ENCODE data around the gene BICD2.
A peak's percentile ranks its signal among the peaks of the same experiment; 100 is the strongest.

Gene BICD2

DNA sequence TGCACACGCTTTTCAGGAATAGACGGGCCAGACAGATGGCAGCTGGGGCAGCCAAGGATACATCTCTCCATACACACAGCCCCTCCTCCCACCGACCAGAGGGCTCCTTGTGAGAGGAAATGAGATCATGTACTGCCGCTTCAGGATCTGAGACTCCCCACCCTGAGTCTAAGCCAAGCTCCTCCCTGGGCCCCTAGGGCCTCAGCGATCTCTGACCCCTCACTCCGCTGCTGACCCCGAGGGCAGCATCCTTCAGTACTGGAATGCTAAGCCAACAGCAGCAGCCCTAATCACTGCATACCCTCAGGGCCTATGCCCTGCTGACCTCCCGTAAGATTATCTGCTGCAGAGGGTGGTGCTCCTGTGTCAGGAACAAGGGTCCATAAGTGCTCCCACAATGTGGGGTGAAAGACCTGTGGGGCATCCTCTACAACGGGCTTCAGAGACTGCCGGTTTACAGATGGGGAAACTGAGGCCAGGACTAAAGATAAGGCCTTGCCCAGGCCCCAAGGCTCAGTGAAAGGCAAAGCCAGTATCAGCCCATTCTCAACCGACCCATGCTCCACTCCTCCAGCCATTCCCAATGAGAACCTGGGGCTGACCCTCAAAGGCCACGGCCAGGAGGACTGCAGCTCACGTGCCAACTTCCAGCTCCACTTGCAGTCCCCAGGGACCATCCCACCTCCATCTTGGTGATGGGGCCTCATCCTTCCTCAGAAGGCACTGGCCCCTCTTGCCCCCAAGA lies 37.5 kb downstream of the BICD2 start:
- DNase-seq = peak in 1 of 14 donors; percentile 51

GRCh38 chr9:92726348-92726747 lies 38.3 kb downstream of the BICD2 start:
- no peak for DNase-seq

DNA sequence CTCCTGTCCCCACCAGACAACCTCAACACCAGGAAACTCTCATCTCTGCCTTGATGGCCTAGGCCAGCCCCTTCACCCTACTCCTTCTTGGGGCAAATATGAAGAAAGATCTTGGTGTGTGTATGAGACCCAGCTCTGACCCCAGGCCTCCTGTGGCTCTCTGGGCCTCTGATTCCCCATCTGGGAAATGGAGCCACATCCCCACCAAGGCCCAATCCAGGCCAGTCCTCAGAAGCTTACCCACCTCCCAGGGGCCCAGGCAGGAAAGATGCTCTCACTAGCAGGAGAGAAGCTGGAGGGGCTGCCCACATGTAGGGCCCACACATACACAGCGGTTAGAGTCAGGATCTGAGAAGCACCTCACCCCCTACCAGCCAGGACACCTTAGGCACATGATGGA lies 38.9 kb downstream of the BICD2 start:
- DNase-seq = no peak

GRCh38 chr9:92725266-92725545 lies 39.4 kb downstream of the BICD2 start:
- DNase-seq = no peak

DNA sequence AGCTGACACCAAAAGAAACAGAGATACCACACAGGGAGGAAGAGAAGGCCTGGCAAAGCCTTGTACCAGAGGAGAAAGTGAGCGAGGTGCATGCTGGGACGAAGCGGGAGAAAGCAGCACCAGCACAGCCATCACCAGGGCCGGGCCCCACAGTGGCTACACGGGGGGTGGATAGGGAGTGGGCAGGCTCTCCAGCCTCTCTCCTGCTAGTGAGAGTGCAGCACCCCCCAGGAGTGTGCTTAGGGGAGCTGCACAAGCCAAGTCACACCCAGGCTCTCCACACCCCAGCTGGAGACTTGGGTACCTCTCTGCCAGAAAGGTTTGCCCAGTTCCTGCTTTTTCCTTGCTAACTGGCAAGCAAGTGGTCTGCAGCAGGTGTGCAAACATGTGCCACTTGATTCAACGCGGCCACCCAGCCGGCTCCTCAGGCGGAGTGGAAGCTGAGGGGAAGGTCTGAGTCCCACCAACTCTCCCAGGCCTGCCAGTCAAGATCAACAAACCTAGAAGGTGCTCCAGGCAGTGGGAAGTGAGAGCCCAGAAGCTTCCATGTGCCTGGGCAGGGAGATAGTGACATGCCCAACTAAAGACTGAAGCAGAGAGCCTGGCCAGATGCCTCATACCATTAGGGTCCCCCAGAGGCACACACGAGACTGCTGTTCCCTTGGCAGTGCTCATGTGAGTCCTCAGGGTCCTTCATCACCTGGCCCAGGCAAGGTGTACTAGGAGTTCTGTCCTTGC lies 39.9 kb downstream of the BICD2 start:
- no peak for DNase-seq

DNA sequence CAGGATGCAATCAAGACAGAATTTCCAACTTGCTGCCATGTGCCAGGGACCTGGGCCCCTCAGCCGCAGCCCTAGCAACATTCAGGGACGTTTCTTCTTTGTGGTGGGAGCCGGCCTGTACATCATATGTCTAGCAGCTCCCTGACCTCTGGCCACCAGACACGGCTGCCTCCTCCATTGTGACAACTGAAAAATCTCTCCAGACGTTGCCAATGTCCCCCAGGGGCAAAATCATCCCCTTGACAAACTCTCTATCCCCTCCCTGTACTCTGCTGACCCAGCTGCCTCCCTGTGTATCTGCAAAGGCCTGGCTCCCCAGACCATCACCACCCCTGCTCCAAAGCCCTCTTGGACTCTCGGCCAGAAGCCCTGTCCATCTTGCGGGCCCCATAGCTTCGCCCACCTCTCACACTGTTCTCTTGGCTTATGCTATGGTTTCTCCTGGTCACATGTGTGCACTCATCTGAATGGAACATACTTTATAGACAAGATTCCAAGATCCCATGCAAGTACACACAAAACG lies 40.8 kb downstream of the BICD2 start:
- DNase-seq = no peak

DNA sequence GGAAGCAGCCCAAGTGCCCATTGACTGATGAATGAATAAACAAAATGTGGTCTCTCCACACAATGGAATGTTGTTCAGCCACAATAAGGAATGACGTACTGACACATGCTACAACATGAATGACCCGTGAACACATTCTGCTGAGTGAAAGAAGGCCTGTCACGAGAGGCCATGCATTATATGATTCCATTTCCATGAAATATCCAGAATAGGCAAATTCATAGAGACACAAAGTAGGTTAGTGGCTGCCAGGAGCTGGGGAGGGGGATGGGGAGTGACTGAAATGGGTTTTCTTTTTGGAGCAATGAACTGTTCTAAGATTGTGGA lies 41.4 kb downstream of the BICD2 start:
- peak in 7 of 14 donors; percentile 19 to 63 (median 34) for DNase-seq

DNA sequence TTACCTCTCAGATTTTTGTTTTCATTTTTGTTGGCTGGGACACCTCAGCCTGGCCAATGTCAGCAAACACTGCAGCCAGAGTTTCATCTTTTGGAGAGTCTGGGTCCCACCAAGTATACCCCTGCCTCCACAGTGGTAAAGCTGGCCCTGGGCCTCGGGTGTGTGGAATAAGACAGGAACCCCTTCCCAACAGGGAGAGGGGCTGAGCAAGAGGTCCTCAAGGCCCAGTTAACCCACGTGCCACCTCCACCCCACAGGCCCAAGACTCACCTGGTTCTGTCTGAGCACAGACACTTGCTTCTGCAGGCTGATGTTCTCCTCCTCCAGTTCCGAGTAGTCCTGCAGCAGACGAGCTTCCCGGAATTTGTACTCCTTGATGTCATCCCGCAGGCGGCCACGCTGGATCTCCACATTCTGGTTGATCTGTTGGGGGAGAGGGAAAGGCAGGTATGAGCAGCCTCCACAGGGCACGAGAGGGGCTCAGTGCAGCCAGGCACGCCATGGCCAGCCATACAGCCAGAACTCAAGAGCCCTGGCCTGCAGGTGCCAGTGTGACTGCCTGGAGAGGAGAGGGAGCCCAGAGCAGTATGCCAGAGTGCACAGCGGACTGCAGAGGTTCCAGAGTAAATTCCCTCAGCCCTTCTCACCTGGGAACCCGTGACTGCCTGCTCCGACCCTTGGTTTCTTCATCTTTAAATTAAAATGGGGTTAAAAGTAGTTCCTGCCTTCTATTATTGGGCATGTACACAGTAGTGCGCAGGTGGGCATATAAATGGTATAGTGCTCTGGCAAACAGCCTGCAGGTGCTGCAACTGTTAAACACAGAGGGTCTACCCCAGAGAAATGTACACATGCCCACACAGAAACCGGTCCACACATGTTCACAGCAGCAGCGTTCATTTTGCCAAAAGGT lies 42.0 kb downstream of the BICD2 start:
- DNase-seq = no peak

DNA sequence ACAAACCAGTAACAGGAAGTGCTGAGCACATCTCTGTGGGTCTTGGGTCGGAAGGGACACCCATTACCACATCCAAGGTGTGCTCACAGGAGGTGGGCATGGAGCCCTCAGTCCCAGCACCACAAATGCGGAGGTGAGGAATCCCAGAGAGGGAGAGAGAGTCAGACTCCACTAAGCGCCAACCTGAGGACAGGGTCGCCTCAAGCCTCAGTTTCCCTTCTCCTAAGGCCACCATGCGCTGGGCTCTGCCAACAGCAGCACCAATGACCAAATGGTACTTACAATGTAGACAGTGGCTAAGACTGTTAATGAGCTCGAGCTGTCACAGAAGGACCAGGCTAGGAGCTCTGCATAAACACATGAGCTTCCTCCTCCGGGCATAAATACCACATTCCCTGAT lies 43.1 kb downstream of the BICD2 start:
- DNase-seq = no peak

GRCh38 chr9:92720807-92721535 lies 43.7 kb downstream of the BICD2 start:
- no peak for DNase-seq

DNA sequence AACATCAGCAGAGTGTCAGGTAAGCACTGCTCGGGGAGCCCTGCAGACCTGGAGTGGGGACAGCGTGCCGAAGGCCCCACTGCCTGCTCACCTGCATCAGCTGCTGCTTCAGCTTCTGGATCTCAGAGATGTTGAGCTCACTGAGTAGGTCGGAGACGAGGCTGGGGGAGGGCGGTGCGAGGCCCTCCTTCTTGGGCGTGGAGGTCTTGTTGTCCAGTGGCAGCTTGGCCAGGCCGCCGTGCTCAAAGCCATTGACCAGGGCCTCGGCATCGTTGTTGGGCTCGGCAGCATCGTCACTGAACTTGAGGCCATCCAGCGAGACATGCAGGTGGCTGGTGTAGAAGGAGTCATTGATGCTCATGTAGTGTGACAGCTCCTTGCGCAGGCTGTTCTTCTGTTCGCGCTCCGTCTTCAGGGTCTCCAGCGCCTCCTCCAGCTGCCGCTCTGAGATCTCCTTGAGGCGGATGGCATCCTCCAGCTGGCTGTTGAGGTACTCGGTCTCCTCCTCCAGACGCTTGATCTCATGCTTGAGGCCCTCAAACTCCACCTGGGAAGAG lies 44.3 kb downstream of the BICD2 start:
- DNase-seq = no peak

GRCh38 chr9:92719028-92719647 lies 45.5 kb downstream of the BICD2 start:
- DNase-seq = no peak

DNA sequence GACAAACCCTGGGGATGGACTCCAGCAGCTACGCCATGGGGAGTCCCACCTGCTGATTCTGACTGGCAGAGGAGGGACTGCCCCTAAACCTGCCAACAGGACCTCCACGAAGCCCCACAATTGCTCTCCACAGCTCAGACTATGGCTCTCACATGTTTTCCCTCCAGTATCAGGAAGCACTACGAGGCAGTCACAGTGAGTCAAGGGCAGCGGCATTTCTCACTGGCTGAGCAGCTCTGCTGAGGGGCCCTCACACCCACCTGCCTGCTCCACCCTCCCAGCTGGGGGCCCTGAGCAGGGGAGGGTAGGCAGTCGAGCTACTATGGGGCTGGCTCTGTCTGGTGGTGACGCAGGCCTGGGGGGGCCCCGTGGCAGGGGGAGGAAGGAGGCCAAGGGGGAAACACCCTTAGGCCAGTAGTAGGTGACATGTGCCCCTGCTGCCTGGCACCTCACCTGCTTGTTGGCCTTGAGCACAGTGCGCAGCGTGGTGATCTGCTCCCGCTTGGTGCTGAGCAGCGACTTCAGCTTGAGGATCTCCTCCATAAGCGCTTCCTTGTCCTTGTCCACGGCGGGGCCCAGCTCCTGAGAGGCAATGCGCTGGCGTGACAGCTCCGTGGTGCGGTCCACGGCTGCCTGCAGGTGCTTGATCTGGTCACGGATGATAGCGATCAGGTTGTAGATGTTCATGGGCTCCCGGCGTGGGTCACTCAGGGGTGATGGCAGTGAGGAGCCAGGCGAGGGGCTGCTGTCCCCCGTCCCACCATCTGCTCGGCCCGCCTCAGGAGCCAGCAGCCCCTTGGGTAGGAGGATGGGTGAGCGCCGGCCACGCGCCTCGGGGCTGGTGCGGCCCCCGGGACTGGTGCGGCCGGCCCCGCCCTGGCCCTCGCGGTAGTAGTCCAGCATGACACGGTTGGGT lies 46.3 kb downstream of the BICD2 start:
- DNase-seq = no peak

DNA sequence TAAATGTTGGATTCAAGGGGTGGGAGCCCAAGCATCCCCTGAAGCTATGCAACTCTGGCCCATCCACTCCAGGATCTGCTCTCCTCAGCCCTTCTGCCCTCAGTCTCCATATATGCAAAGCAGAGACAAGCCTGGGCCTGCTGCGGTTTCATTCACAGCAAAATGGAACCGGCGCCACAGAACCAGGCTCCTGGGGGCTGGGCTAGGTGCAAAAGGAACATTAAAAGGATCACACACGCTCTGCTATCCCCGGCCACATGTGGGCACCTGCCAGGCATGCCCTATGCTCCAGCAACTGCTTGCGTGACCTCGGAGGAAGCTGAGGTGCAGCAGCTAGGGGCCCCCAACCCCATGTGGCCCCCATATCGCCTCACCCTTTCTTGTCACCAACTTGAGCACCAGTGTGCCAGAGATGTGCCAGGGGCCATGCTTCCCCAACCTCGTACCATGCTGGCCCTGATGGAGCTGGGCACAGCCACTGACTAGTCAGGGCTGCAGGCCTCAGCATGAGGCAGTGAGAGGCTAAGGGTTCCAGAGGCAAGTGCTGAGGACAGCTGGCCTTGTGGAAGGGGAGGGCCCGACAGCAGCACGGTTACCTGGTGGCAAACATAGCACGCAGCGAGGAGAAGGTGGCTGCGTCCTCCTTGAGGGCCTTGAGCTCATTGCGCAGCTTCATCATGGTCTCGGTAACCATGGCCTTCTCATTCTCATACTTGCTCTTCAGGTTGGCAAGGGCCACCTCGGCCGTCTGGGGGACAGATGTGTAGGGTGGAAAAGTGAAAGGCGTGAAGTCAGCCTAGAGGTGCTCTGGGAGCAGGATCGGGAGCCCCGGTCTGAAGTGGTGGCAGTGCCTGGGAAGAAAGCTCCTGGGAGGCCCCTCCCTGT lies 47.2 kb downstream of the BICD2 start:
- DNase-seq = no peak

DNA sequence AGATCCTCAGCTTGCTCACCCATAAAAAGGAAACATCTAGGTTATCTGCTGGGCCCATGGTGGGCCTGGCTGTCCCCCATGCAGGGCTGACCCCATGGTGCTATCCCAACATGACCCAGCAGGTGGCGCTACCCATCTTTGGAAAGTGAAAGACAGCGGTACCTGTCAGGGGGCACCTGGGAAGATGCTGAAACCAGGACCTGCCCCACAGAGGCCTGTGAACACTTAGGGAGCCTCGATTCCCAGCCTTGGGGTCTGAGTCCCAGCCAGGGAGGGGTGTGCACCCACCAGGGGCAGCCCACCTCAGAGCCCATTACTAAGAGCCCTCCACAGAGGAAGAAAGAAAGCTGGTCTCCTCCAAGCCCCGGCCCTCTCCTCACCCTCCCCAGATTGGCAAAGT lies 48.1 kb downstream of the BICD2 start:
- DNase-seq = peak in 4 of 14 donors; percentile 9 to 47 (median 34)

- no peak for DNase-seq
Observed at GRCh38 chr9:92715488-92716231, 49.0 kb downstream of the BICD2 start.

DNA sequence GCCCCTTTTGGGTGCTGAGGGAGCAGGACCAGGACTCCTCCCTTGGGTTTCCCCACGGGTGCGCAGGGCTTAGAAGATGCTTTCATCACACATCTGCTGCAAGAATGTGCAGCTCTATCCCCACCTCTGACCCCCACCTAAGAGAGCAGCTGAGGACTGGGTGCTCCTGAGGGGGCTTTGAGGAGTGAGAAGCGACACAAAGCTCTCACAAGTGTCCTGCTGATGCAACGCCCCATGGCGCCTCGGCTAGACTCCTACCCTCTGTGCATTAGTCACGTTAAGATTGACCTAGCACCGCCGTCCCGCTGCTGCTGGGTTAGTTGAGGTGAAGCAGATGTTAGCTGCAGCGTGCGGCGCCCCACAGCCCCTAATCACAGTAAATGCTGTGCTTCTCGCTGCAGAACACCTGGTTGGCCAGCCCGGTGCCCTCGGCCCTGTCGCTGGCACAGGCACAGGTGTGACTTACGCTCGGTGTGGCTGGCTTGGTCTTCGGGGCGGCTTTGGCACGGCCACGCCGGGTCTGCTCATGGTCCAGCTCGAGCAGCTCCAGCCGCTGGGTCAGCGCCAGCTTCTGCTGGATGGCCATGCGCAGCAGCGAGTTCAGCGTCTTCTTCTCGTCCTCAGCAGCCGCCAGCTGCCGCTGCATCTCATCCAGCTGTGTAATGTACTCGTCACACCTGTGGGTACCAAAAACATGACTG lies 49.7 kb downstream of the BICD2 start:
- no peak for DNase-seq

- DNase-seq = no peak
Observed at GRCh38 chr9:92714016-92714415, 50.6 kb downstream of the BICD2 start.
